Erythroblast (primary cell): ENCODE results near the gene AFF3.
"Not testable (repeated sequence)": the region's sequence is repeated elsewhere in the genome, so short reads cannot be mapped to it uniquely, and the experiment has no call there.

ENCODE experiments used
- DNase-seq, 2 experiments: peaks; one replicate each; lab custom pipeline; 2025; lab: John Stamatoyannopoulos, UW
- GATA1 ChIP-seq: IDR thresholded peaks from 2 replicates; pipeline ENCODE4 v1.6.1; 2011; ENCODE audit warnings: low read depth, mild to moderate bottlenecking, control low read depth, low read length, moderate library complexity
- POLR2A ChIP-seq: IDR thresholded peaks from 2 replicates; pipeline ENCODE4 v1.6.1; 2011; ENCODE audit warnings: mild to moderate bottlenecking, low read length

AFF3 gene

GRCh38 chr2:99520813-99521212 lies 621.6 kb downstream of the AFF3 start:
- DNase-seq, result no peak
- TF ChIP-seq POLR2A (no peak), GATA1 (no peak)

GRCh38 chr2:99520195-99520594 lies 622.2 kb downstream of the AFF3 start:
- TF ChIP-seq GATA1 (no peak), POLR2A (no peak)
- DNase-seq, result no peak

- no peak for DNase-seq
- TF ChIP-seq GATA1 (no peak), POLR2A (no peak)
These were observed 628.0 kb downstream of the AFF3 start for GRCh38 chr2:99514357-99514756.

GRCh38 chr2:99512181-99512591 lies 630.2 kb downstream of the AFF3 start:
- DNase-seq, result no peak
- no peak for TF ChIP-seq POLR2A

GRCh38 chr2:99509387-99509786 lies 633.0 kb downstream of the AFF3 start:
- no peak for DNase-seq
- no peak for TF ChIP-seq GATA1
- no peak for TF ChIP-seq POLR2A

GRCh38 chr2:99507937-99508818 lies 634.2 kb downstream of the AFF3 start:
- no peak for DNase-seq
- TF ChIP-seq GATA1, result no peak

- DNase-seq, result no peak
- TF ChIP-seq POLR2A (no peak), GATA1 (no peak)
These were observed 637.4 kb downstream of the AFF3 start for GRCh38 chr2:99504844-99505584.

- not testable (repeated sequence) for DNase-seq
These were observed 638.6 kb downstream of the AFF3 start for GRCh38 chr2:99503662-99504416.

GRCh38 chr2:99496021-99496420 lies 646.4 kb downstream of the AFF3 start:
- no peak for DNase-seq
- TF ChIP-seq POLR2A (no peak), GATA1 (no peak)
